ENCODE results near the gene DDX42. TPM values are rescaled to one million over a fixed set of nuclear protein-coding genes. Genes with fewer than 3 reads are reported as not detected.

Gene DDX42
- total and polyA plus RNA-seq, 2 donors from 2014 or later, result 38.6 to 104 TPM

DNA sequence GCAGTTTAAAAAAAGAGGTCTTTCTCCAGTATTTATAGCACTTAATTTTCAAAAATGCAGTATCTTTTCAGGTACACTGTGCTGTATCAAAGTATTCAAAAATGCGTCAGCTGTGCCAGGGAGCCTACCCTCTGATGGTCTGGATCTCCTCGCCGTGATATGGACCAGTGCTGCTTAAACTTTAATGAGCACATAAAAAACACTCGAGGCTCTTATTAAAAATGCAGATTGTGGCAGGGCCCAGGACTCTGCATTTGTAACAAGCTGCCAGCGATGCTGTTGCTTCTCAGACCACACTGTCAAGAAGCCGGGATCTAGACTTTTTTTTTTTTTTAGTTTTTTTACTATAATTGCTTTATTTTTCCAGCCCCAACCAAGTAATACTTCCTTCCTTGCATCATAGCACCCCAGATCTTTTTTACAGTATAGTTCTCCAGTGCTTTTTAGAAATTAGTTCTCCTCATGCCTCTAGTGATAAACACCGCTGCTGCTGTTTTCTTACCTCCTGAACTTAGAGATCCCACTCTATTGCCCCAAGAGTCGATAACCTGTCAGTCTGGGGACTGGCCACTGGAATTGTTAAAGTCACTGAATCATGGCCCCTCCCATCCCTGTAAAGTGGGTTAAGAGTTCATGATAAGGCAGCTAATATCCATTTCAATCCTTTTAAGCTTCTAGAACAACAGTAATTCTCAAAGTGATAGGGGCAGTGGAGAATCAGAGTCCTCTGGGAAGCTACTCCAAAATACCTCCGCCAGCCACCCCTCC lies 70.1 kb downstream of the DDX42 start:
- no peaks in the 10 kb centered on the region for H3K27me3 ChIP-seq (ENCODE audit: control insufficient read depth, insufficient read depth, low read length)
- H3K9ac ChIP-seq (ENCODE audit: low read length in 3 of 3), result no peak overlapping the region
- H3K36me3 ChIP-seq (ENCODE audit: control insufficient read depth in 2 of 3, insufficient read depth in 3 of 3, low read length in 3 of 3), result no peaks in the 10 kb centered on the region
- H3K4me3 ChIP-seq (ENCODE audit: low read length in 3 of 3), result peak overlapping the region in 1 of 3 donors; percentile 76
- intact Hi-C loops (cut with DNase I), result no loop called here
- peaks cover 4 to 22% (median 19%) of the 10 kb centered on the region in 3 donors for H3K4me1 ChIP-seq (ENCODE audit: control insufficient read depth in 2 of 3, insufficient read depth in 2 of 3, low read depth in 1 of 3, low read length in 3 of 3)
- TF ChIP-seq, protein P1, sequence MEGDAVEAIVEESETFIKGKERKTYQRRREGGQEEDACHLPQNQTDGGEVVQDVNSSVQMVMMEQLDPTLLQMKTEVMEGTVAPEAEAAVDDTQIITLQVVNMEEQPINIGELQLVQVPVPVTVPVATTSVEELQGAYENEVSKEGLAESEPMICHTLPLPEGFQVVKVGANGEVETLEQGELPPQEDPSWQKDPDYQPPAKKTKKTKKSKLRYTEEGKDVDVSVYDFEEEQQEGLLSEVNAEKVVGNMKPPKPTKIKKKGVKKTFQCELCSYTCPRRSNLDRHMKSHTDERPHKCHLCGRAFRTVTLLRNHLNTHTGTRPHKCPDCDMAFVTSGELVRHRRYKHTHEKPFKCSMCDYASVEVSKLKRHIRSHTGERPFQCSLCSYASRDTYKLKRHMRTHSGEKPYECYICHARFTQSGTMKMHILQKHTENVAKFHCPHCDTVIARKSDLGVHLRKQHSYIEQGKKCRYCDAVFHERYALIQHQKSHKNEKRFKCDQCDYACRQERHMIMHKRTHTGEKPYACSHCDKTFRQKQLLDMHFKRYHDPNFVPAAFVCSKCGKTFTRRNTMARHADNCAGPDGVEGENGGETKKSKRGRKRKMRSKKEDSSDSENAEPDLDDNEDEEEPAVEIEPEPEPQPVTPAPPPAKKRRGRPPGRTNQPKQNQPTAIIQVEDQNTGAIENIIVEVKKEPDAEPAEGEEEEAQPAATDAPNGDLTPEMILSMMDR (IDR thresholded peaks at IDR 0.05; ENCODE audit: borderline replicate concordance, extremely low read depth, insufficient read depth), result no peak
- FAIRE-seq (no peak), DNase-seq (no peak)
- peak overlapping the region; percentile 91 to 92 for H3K27ac ChIP-seq (ENCODE audit: low read depth in 2 of 2, low read length in 2 of 2)
- H3K9me3 ChIP-seq (ENCODE audit: control insufficient read depth in 2 of 3, insufficient read depth in 1 of 3, low read length in 3 of 3), result no peaks in the 10 kb centered on the region

DNA sequence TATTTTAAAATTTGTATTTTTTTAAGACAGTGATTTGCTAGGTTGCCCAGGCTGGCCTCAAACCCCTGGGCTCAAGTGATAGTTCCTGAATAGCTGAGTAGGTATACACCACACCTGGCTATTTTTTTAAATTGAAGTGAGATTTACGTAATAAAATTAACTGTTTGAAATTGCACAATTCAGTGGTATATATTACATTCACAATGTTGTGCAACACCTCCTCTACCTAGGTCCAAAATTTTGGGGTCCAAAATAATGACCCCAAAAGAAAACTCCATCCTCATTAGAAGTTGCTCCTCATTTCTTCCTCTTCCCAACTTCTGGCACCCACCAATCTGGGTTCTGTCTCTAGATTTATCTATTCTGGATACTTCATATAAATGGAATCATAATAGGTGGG lies 71.5 kb downstream of the DDX42 start:
- DNase-seq, result no peak
- H3K9ac ChIP-seq (ENCODE audit: low read length in 3 of 3), result no peak overlapping the region
- peaks cover 4 to 14% (median 12%) of the 10 kb centered on the region in 3 donors for H3K4me1 ChIP-seq (ENCODE audit: control insufficient read depth in 2 of 3, insufficient read depth in 2 of 3, low read depth in 1 of 3, low read length in 3 of 3)
- TF ChIP-seq, protein P1 (IDR thresholded peaks at IDR 0.05; ENCODE audit: borderline replicate concordance, extremely low read depth, insufficient read depth), result no peak
- intact Hi-C loops (cut with DNase I), result no loop called here
- no peak overlapping the region for H3K4me3 ChIP-seq (ENCODE audit: low read length in 3 of 3)
- no peaks in the 10 kb centered on the region for H3K36me3 ChIP-seq (ENCODE audit: control insufficient read depth in 2 of 3, insufficient read depth in 3 of 3, low read length in 3 of 3)
- FAIRE-seq, result no peak
- no peaks in the 10 kb centered on the region for H3K27me3 ChIP-seq (ENCODE audit: control insufficient read depth, insufficient read depth, low read length)
- no peak overlapping the region for H3K27ac ChIP-seq (ENCODE audit: low read depth in 2 of 2, low read length in 2 of 2)
- no peaks in the 10 kb centered on the region for H3K9me3 ChIP-seq (ENCODE audit: control insufficient read depth in 2 of 3, insufficient read depth in 1 of 3, low read length in 3 of 3)

DNA sequence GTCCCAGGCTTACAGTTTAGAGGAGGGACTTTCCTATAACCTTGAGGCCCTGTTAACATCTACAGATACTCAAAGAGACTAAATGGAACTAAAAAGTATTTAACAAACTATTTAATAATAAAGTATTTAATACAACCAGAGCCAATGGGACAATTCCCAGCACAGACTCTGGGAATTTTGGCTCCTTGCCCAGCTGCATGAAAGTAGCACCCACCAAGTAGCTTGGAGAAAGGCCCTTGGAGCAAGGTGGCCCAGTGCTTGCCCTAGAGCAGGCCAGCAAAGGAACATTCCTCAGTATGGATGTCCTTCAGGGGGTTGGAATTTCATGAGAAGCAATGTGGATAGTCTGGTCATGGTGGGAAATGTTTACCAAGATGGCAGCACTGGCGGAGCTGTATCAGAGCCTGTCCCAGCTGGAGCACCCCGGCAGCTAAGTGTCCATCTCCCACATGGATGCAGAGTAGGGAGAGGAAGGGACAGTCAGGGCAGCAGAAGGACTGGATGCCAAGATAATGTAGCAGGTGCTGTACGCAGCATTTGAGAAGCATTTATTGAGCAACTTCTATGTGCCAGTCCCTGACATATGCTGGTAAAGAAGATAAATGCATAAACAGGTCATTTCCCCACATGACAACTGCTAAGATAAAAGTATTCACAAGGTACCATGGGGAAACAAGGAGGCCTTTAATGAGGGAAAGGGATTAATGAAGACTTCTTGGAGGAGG lies 73.7 kb downstream of the DDX42 start:
- no peak overlapping the region for H3K27ac ChIP-seq (ENCODE audit: low read depth in 2 of 2, low read length in 2 of 2)
- no peak for DNase-seq
- no peak for FAIRE-seq
- H3K27me3 ChIP-seq (ENCODE audit: control insufficient read depth, insufficient read depth, low read length), result no peaks in the 10 kb centered on the region
- TF ChIP-seq, protein P1 (IDR thresholded peaks at IDR 0.05; ENCODE audit: borderline replicate concordance, extremely low read depth, insufficient read depth), result no peak
- H3K9ac ChIP-seq (ENCODE audit: low read length in 3 of 3), result no peak overlapping the region
- no peak overlapping the region for H3K4me3 ChIP-seq (ENCODE audit: low read length in 3 of 3)
- no peaks in the 10 kb centered on the region for H3K9me3 ChIP-seq (ENCODE audit: control insufficient read depth in 2 of 3, insufficient read depth in 1 of 3, low read length in 3 of 3)
- H3K36me3 ChIP-seq (ENCODE audit: control insufficient read depth in 2 of 3, insufficient read depth in 3 of 3, low read length in 3 of 3), result no peaks in the 10 kb centered on the region
- intact Hi-C loops (cut with DNase I), result no loop called here
- peaks cover 0 to 4% (median 3%) of the 10 kb centered on the region in 3 donors for H3K4me1 ChIP-seq (ENCODE audit: control insufficient read depth in 2 of 3, insufficient read depth in 2 of 3, low read depth in 1 of 3, low read length in 3 of 3)

All from kidney (tissue), 14 donors.